GM12878 (cell line): Measurements from ENCODE around the gene MFSD12. TPM values are rescaled to one million over a fixed set of nuclear protein-coding genes. Genes with fewer than 3 reads are reported as not detected.

Experiments
- ASH2L ChIP-seq: fragments of 300-600, 200-600 bp; sonication (generic); IDR thresholded peaks from 2 replicates; pipeline ENCODE4 v1.6.1; 2017; ENCODE audit warnings: low read depth, mild to moderate bottlenecking, borderline replicate concordance
- RUNX3 ChIP-seq: IDR thresholded peaks from 2 replicates; pipeline ENCODE4 v1.6.1; 2012; ENCODE audit warnings: low read length, inconsistent platforms
- SUZ12 ChIP-seq: fragments of 200-600 bp; sonication (generic); IDR thresholded peaks from one replicate; pipeline ENCODE4 v1.6.1; 2018; ENCODE audit warnings: antibody characterized with exemption, mild to moderate bottlenecking; ENCODE audit not compliant: unreplicated experiment
- TAF1 ChIP-seq: IDR thresholded peaks from 2 replicates; pipeline ENCODE4 v1.6.1; 2011; ENCODE audit warnings: mild to moderate bottlenecking, low read depth, low read length, borderline replicate concordance
- polyA plus RNA-seq, 11 experiments: library from polyadenylated mRNA; depleted of rRNA in 4 of 11; unstranded in 6 of 11; stranded (reverse) in 5 of 11; fragments of >200 nt; fragmentation: Nextera tagmentation in 4 of 11; fragmentation: Illumina TruSeq in 1 of 11; extraction: Ambion mirVana in 4 of 11; extraction: Trizol in 1 of 11; gene quantifications; 1 replicate in 1 of 11; 2 replicates in 10 of 11; pipeline versions ENCODE4 v1.2.1 to v1.2.3, GENCODE V29; 2011 to 2016; ENCODE audit warnings: inconsistent platforms in 2 of 11, missing spikeins in 2 of 11, low read depth in 1 of 11
- total RNA-seq, 4 experiments: library from RNA; depleted of rRNA in 3 of 4; stranded (reverse); fragments of >200 nt in 3 of 4; fragmentation: Illumina TruSeq in 1 of 4; extraction: Trizol in 1 of 4; gene quantifications; 2 replicates each; pipeline versions ENCODE4 v1.2.1 to v1.2.3, GENCODE V29; 2013 to 2021
- TF ChIP-seq, protein P1 (sequence below): fragments of 450-650 bp; IDR thresholded peaks from 2 replicates; pipeline ENCODE4 v1.6.1; 2016; ENCODE audit warnings: mild to moderate bottlenecking
- TF ChIP-seq, protein P2 (sequence below): fragments of 450-650 bp; conservative IDR thresholded peaks from 2 replicates; pipeline ENCODE4 v1.6.1; 2017; ENCODE audit warnings: mild to moderate bottlenecking, moderate library complexity
- TF ChIP-seq, protein P3 (sequence below): IDR thresholded peaks from 2 replicates; pipeline ENCODE4 v1.6.1; 2011; ENCODE audit warnings: borderline replicate concordance, low read depth, mild to moderate bottlenecking, moderate library complexity, mixed read lengths, low read length; ENCODE audit not compliant: insufficient read depth; ENCODE audit errors: extremely low read length
- TF ChIP-seq, protein P4 (sequence below): IDR thresholded peaks from 2 replicates; pipeline ENCODE4 v1.6.1; 2012; ENCODE audit warnings: improper control_type of control experiment, low read depth, low read length; ENCODE audit not compliant: insufficient replicate concordance

Gene MFSD12
- total and polyA plus RNA-seq, 10 of the 15 experiments (the other 5 are each of a cell fraction or from before 2014, with no cell fraction given) = 0.58 to 65.9 (median 16.8) TPM

DNA sequence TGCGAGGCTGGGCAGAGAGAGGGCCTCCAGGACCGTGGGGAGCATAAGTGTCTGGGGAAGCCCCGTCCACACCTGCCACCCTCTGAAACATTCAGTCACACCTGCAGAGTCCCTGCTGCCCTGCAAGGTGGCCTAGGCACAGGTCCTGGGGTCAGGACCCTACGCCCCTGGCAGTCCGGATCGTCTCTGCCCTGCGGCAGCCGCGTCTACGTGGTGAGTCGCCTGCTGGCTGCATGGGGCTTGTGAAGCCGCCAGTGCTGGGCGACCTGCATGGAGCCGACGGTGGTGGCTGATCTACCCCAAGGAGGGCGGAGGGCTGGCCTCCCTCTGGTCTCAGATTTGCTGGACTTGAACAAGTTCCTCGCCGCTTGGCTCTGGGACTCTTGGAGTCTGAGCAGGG is 38.3 kb downstream of the MFSD12 start (continued):
- TF ChIP-seq, protein P1, sequence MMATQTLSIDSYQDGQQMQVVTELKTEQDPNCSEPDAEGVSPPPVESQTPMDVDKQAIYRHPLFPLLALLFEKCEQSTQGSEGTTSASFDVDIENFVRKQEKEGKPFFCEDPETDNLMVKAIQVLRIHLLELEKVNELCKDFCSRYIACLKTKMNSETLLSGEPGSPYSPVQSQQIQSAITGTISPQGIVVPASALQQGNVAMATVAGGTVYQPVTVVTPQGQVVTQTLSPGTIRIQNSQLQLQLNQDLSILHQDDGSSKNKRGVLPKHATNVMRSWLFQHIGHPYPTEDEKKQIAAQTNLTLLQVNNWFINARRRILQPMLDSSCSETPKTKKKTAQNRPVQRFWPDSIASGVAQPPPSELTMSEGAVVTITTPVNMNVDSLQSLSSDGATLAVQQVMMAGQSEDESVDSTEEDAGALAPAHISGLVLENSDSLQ = no peak
- TF ChIP-seq SUZ12 = no peak
- no peak for TF ChIP-seq RUNX3
- TF ChIP-seq, protein P2, sequence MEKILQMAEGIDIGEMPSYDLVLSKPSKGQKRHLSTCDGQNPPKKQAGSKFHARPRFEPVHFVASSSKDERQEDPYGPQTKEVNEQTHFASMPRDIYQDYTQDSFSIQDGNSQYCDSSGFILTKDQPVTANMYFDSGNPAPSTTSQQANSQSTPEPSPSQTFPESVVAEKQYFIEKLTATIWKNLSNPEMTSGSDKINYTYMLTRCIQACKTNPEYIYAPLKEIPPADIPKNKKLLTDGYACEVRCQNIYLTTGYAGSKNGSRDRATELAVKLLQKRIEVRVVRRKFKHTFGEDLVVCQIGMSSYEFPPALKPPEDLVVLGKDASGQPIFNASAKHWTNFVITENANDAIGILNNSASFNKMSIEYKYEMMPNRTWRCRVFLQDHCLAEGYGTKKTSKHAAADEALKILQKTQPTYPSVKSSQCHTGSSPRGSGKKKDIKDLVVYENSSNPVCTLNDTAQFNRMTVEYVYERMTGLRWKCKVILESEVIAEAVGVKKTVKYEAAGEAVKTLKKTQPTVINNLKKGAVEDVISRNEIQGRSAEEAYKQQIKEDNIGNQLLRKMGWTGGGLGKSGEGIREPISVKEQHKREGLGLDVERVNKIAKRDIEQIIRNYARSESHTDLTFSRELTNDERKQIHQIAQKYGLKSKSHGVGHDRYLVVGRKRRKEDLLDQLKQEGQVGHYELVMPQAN = no peak
- TF ChIP-seq, protein P3, sequence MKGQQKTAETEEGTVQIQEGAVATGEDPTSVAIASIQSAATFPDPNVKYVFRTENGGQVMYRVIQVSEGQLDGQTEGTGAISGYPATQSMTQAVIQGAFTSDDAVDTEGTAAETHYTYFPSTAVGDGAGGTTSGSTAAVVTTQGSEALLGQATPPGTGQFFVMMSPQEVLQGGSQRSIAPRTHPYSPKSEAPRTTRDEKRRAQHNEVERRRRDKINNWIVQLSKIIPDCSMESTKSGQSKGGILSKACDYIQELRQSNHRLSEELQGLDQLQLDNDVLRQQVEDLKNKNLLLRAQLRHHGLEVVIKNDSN = no peak
- TF ChIP-seq ASH2L = no peak
- TF ChIP-seq TAF1 = no peak
- TF ChIP-seq, protein P4, sequence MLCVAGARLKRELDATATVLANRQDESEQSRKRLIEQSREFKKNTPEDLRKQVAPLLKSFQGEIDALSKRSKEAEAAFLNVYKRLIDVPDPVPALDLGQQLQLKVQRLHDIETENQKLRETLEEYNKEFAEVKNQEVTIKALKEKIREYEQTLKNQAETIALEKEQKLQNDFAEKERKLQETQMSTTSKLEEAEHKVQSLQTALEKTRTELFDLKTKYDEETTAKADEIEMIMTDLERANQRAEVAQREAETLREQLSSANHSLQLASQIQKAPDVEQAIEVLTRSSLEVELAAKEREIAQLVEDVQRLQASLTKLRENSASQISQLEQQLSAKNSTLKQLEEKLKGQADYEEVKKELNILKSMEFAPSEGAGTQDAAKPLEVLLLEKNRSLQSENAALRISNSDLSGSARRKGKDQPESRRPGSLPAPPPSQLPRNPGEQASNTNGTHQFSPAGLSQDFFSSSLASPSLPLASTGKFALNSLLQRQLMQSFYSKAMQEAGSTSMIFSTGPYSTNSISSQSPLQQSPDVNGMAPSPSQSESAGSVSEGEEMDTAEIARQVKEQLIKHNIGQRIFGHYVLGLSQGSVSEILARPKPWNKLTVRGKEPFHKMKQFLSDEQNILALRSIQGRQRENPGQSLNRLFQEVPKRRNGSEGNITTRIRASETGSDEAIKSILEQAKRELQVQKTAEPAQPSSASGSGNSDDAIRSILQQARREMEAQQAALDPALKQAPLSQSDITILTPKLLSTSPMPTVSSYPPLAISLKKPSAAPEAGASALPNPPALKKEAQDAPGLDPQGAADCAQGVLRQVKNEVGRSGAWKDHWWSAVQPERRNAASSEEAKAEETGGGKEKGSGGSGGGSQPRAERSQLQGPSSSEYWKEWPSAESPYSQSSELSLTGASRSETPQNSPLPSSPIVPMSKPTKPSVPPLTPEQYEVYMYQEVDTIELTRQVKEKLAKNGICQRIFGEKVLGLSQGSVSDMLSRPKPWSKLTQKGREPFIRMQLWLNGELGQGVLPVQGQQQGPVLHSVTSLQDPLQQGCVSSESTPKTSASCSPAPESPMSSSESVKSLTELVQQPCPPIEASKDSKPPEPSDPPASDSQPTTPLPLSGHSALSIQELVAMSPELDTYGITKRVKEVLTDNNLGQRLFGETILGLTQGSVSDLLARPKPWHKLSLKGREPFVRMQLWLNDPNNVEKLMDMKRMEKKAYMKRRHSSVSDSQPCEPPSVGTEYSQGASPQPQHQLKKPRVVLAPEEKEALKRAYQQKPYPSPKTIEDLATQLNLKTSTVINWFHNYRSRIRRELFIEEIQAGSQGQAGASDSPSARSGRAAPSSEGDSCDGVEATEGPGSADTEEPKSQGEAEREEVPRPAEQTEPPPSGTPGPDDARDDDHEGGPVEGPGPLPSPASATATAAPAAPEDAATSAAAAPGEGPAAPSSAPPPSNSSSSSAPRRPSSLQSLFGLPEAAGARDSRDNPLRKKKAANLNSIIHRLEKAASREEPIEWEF = no peak
